ENCODE results near the gene KRTAP23-1.

The KRTAP23-1 gene, protein sequence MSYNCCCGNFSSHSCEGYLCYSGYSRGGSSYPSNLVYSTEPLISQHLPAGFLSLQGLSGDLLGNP

DNA sequence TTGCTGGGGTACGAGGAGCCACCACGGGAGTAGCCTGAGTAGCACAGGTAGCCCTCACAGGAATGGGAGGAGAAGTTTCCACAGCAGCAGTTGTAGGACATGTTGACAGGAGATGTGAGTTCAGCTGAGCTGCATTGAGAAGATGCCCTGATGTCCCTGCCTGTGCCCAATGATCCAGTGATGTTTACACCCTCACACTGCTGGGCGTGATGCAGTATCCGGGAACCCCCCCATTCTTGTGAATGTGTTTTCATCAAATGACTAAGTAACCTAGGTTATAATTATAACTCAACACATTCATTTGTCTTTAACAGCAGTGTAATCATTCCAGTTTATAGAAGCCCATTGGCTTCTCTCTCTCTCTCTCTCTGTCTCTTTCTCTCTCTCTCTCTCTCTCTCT lies at the start of gene KRTAP23-1:
Gene KRTAP23-1, minus strand, starts transcription at position 101 of the 400 bp plus-strand sequence. Its CDS starts 0 bp downstream, at position 101.
- DNase-seq = no peak

DNA sequence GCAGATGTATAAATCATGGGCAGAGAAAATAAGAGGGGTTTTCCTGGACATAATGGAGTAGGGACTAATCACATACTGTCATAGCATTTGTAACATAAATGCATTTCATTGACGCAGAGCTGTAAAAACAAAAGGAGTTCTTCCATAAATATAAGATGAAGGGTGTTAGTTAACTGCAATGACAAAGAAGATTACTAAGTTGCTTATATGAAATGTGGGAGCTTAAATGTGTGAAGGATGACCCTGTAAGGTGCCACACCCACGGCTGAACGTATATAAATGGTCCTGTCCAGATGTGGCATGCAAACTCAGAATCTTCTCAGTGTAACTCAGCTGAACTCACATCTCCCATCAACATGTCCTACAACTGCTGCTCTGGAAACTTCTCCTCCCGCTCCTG lies 47.3 kb upstream of the KRTAP23-1 start, which contains the start of gene KRTAP13-1:
Gene KRTAP13-1, plus strand, starts transcription at position 301 of the 400 bp plus-strand sequence. Its CDS starts 56 bp downstream, at position 357.
- DNase-seq = no peak

DNA sequence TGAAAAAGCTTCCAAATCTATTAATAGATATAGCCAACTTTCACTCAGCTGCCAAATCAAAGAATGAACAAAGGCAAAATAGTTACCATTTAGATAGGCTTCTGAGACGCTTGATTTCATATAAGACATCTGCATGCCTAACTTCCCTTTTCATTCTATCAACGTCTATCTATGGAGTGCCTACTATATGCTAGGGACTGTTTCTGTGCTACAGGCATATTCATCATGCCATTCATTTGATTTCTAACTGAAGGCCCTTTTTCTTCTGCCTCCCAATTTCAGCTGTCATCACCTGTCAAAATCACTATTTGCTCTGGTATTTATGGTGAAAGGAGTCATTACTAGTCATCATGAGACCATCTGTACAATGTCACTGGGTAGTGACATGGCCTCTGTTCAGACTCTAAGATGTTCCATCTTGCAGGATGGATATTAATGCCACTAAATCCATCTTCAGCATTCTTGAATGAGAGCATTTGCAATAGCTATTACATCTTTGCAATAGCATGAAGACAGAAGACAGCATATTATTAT lies 43.2 kb upstream of the KRTAP23-1 start:
- no peak for DNase-seq

DNA sequence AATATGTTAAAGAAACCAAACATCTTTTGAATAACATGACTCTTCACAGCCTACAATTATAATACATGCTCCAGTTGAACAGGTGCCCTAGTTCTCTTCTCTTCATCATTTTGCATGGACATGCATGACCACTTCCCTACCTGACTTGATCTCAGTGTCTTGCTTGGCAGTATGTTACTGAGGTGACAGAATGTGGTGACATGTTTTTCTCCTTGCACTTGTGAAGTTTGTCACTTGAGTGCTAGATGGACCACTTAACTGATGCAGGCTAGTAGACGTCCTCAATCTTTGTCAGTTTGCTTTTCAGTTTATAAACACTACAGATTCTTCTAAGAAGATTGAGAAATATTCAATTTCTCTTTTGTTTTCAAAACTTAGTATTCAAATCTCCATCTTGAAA lies 33.8 kb upstream of the KRTAP23-1 start:
- no peak for DNase-seq

DNA sequence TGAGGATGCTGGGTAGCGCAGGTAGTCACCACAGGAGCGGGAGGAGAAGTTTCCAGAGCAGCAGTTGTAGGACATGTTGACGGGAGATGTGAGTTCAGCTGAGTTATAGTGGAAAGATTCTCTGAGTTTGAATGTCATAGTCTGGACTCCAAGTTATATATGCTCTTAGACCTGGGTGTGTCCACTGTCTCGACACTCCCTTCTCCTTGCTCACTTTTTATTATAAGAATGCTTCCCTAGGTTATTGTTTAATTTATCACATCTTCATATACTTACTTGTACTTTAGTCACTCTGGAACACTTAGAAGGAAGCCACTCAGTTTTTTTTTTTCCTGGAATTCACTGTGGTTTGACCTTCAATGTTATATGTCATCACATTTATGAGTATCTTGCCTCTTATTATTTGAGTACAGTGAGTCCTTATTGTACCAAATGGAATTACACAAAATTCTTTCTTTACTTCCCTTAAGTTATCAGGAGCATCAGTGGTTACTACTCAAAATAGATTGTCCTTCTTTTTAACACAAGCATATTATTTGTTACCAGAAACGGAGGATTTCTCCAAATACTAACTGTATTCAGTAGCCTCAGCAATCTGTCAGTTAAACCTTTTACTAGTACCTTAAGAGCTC lies 23.8 kb upstream of the KRTAP23-1 start, which contains the start of gene KRTAP13-2:
Gene KRTAP13-2, minus strand, starts transcription at position 133 of the 632 bp plus-strand sequence. Its CDS starts 58 bp downstream, at position 75.
- no peak for DNase-seq

DNA sequence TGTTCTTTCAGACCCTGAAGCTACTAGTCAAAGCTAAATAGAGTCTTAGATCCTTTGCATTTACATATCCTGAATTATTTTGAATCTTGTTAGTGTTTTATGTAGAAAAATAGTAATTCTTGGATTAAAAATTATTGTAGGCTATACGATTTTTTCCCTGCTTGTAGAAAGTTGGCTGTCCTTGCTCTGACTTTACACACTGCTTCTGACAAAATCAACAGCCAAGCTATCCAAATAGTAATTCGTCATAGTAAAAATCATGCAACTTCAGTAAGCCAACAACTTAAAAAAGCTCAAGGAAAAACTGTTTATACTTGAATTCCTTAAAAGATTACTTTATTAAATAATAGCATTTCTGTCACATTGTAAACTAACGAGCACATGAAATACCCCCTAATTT lies 7.5 kb upstream of the KRTAP23-1 start:
- DNase-seq = no peak

DNA sequence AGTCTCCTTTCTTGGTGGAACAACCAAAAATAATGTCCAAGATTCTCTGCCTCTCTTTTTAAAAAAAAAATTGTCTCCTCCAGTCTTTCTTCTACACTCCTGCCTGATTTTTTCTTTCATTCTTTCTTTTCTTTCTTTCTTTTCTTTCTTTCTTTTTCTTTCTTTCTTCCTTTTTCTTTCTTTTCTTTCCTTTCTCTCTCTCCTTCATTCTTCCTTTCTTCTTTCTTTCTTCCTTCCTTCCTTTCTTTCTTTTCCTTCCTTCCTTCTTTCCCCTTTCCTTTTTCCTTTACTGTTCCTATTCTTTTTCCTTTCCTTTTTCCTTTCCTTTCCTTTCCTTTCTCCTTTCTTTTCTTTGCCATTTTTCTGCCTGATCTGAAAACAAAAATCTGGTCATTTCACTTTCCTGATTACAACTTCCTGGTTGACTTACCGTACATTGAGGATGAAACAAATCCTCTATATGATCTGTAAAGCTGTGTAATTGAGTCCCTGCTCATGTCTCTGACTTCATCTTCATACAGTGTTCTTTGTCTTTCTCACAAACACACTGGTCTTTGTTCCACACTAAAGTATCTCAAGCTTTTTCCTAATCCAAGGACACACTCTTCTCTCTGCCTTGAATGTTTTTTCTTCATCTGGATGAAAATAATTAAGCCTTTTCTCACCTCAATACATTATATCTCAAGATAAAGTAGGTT lies 6.1 kb upstream of the KRTAP23-1 start:
- DNase-seq = no peak

DNA sequence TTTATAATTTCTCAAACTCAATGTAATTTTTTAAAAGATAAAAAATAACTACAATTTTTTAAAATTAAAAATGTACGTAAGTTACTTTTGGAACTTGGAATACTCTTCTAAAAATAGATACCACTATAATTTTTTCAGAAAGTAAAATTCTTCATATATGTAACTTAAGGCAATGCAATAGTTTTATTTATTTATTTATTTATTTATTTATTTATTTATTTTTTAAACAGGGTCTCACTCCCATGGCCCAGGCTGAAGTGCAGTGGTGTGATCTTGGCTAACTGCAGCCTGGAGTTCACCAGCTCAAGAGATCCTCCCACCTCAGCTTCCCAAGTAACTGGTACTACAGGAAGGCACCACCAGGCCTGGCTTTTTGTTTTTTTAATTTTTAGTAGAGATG lies 3.1 kb upstream of the KRTAP23-1 start:
- DNase-seq = no peak

DNA sequence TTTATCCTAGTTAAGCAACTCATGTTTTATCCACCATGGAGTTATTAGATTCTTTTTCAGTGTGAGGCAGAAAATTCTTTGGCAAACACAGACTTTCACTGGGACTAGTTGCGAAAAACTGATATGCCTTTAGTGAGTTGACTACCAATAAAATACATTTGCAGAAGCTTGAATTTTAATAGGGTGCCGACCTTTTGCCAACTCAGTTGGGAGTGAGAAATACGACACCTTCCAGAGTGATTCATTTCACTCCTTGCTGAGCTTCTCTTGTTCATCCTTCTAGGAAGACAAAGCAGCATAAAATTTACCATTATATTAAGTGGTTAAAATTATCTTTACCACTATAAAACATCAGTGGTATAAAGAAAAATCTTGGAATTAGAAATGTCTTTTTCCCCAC lies 1.2 kb upstream of the KRTAP23-1 start:
- no peak for DNase-seq

DNA sequence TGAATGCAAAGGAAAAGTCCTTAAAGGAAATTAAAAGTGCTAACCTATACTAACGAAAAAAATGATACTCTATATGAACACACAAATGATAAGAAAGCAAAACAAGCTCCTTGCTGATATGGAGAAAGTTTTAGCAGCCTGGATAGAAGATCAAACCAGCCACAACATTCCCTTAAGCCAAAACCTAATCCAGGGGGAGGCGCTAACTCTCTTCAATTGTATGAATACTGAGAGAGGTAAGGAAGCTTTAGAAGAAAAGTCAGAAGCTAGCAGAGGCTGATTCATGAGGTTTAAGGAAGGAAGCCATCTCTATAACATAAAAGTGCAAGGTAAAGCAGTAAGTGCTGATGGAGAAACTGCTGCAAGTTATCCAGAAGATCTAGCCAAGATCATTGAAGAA lies 3.4 kb downstream of the KRTAP23-1 start:
- no peak for DNase-seq

DNA sequence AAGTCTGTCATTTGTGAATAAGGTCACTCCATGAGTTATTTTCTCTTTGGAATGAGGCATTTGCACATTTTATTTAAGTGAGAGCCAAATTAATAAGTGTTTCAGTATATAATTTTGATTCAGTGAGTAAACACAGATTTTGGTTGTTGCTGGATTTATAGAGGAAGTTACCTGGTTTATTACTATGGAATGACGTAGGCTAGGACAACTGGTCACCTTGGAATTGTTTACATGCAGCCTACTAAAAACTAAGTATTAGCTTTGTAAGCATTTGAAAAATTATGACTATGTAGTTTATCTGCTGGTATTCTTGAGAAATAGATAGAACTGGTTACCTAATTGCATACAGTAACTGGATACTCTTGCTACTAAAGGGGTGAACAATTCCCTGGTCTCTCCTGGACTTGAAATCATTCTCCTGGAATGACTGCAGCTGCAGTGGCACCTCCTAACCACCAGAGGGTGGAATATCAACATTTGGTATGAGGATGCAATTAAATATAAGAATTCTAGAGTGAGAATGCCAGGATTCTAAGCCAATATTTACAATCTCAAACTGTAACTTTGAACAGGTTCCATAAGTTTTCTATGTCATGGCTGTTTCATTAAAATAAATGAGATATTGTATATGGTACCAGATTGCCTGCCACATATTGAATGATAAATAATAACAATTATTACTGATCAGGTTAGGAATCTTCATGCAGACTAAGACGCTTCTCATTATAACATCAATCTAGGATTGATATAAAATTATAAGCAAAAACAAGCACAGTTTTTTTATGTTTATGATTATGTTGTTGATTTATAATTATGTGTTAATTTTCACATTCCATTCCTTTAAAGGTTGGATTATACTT lies 7.5 kb downstream of the KRTAP23-1 start:
- peak; percentile 5 to 34 for DNase-seq

DNA sequence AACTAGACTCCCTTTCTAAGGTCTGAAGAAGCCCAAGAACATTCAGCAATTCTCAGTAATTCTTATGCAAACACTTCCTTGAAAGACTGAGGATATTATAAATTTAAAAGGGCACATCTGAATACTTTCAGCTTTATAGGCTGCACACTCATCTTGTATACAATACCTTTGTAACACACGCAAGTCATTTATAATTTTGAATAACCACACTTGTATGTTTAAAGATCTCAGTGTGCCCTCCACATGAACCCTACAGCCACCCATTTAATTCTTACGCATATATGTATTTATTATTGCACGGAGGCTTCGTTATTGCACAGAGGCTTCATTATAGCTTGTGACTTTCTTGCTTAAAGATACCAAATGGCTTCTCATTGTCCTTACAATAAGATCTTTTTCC lies 9.7 kb downstream of the KRTAP23-1 start:
- DNase-seq = no peak

DNA sequence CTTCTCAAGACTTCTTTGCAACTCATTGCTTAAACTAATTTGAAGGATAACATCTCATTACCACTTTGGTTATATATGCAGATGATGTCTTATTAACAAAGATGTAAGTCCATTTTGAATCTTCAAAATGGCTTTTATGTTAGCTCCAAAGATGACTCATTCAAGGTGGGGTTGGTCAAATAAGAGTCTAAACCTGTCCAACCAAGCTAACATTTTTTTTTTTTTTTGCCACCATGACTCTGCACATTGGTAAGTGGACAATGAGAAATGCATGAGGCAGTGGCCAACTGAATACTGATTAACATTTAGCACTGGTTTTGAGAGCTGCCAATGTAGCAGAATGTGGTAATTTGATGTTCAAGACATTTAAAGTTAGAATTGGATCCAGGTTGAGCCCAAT lies 10.6 kb downstream of the KRTAP23-1 start:
- no peak for DNase-seq

DNA sequence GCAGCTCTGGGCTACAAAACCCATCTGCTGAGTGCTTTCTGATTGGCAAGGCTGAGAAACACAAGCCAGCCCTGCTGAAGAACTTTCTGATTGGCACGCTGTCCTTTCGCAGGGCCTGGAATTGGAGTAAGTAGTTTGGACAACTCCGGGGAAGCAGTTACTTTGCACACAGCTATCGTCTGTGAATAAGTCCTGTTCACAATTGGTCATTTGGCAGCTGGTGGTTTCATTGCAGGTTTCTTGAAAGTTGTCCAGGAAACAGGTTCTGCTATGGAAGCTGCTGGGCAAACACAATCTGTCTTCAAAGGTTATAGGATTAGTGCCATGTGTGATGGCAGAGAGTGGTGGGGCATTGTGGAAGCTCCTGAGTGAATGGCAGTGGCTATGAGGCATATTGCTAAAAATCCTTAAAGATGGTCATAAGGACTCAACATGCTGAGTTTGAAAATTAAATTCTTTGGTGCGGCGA lies 11.1 kb downstream of the KRTAP23-1 start, which contains the start of gene KRTAP27-1:
Gene KRTAP27-1, minus strand, starts transcription at position 419 of the 469 bp plus-strand sequence. Its CDS starts 26 bp downstream, at position 393.
- no peak for DNase-seq

DNA sequence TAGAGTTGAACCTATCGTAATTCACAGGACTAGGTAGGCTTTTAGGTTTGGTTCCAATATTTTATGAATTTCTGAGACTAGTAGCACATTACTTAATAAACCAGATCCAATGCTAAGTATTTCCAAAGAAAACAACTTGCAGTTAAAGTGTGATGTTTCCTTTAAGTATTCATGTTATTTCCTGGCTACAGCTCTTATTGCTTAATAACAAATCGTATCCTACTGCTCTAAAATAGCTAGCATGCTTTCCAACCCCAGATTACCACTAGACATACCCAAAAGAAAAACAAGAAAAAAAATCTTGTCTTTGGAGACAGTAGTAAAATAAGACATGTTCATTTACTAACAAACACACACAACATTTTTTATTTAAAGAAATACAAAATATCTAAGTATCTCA lies 11.8 kb downstream of the KRTAP23-1 start:
- DNase-seq = no peak

DNA sequence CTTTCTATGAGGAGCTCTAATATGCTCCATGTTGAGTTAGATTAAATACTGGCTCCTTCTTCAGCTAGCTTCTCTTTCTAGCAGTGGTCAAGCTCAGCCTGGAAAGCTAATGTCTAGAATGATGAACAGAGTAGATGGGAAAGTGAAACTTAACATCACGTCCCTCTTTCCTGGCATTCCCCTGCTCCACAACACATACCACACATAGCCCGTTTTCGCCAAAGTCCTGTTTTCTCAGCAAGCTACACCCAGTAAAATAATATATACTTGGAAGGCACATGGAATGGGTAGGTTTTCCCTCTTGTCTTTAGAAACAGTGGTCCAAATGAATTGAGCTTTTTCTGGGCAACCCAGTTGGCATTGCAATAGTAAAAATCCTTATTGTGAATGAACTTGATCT lies 14.7 kb downstream of the KRTAP23-1 start:
- DNase-seq = no peak

DNA sequence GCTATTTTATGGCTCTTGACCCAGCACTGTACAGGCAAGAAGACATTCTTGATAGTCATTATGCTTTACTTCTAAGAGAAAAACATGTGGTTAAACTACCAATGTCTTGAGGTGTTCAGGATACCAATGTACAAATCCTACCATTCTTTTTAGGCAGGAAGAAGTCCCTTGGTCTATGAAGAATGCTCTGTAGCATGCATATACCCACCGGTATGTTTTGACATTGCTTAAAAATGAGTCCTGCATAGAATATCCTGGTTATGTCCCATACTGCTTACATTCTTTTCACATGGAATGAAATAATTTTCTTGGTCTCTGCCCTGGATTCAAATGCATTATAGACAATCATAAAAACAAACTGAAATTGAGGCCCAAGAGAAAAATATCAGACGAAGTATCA lies 15.7 kb downstream of the KRTAP23-1 start:
- no peak for DNase-seq

DNA sequence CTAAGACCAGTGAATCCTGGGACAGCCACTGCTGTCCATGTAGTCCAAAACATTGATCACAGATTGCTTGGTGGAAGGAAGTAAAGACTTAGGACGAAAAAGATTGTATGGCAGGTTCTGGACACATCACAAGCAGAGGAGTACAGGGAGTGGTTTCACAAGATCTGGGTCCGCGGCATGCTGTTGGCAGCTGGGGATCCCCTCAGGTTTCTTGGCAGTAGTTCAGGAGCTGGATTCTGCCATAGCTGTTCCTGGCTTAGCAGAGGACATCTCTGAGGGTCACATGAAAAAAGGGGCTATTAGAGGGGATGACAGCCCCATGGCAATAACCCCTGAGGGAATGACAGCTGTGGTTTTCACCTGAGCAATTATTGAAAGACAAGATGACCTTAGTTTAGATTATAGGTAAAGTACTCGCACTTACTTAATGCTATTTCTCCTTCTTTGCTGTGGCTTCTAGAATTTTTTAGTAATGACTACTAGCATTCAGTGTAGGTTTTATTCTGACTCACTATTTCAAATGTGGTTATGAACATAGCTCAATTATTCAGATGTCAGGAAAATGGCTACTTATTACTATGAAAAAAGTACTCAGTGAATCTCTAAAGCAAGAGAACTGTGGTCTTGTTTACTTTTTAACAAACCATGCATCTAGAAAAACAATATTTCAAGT lies 19.1 kb downstream of the KRTAP23-1 start:
- DNase-seq = no peak

DNA sequence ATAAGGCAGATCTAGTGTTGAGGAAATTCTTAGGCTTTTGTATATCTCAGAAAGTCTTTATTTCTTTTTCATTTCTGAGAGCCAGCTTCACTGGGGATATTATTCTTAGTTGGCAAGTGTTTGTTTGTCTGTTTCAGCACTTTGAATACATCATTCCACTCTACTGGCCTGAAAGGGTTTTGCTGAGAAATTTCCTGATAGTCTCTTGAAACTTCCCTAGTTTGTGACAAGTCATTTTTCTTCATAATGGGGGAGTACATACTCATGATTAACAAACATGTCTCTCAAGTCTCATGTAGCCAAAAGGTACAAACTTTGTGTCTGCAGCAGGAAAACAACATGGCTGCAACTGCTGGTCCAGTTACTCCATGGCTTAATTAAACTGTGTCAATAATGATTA lies 22.0 kb downstream of the KRTAP23-1 start:
- no peak for DNase-seq

DNA sequence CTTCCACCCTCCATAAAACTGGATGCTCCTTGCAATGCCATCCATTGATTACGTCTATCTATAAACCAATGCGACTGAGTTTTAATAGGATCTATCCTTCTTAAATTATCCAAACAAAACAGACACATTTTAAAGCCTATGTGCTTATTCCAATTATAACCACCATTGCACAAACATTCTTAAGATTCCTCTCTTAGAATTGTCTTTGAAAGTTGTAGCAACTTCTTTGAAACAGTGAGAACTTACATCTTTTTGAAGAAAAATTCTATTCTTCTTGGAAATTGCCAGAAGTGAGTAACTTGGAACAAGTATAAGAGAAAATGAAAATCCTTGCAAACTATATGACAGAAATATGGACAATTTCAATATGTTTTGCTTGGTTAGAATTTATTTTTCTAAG lies 28.2 kb downstream of the KRTAP23-1 start, which contains the start of gene KRTAP26-1:
Gene KRTAP26-1, minus strand, starts transcription at position 101 of the 400 bp plus-strand sequence. CDS start 280 bp downstream, outside the sequence.
- no peak for DNase-seq

DNA sequence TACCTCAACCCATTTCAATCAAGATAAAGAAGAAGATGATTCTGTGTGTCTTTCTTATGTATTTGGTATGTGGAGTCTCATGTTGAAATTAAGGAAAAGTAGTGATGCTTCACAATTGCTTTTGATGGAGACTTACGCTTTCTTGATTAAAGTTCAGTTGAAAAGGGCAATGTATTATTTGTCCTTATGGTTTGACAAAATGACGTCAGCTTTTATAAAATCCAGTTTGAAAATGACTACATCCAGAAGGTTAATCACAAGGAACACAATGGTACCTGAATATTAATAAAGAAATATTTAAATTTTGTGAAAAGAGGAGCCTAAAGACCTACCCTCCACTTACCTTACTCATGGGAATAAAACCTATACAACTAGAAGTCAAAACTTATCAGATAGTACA lies 32.7 kb downstream of the KRTAP23-1 start:
- DNase-seq = no peak

DNA sequence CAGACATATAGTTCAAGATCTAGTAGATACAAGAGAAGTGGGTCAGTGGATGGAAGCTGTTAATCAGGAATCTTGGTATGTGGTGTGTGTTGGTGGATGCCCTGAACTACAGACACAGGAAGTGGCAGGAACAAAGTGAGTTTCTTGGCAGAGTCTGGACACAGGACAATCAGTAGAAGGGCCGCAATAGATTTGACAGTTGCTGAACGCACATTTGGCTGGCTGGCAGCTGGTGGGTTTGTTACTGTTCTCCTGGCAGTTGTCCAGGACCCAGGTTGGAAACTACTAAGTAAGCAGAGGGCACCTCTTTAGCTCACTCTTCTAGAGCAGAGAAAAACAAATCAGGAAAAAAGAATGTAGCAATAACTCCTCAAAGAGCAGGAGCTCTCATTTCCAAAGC lies 41.5 kb downstream of the KRTAP23-1 start:
- DNase-seq = peak; percentile 31 to 73
